D721Med (cell line): Measurements from ENCODE around the gene ZNF419.
"Not testable (repeated sequence)": the region's sequence is repeated elsewhere in the genome, so short reads cannot be mapped to it uniquely, and the experiment has no call there.

Source experiments
- DNase-seq: peaks from one replicate; pipeline ENCODE4 v3.0.0; 2011; ENCODE audit warnings: low spot score; ENCODE audit not compliant: insufficient read length
- FAIRE-seq: peaks from 2 replicates; lab custom pipeline; 2011; peaks lifted over from hg19 to GRCh38; lab: Jason Lieb, UNC
- TF ChIP-seq, protein P1 (sequence below): IDR thresholded peaks from 2 replicates; pipeline ENCODE4 v1.5.1; 2012; ENCODE audit warnings: mild to moderate bottlenecking, control low read depth; ENCODE audit not compliant: insufficient read depth; ENCODE audit errors: missing control alignments

ZNF419 gene

DNA sequence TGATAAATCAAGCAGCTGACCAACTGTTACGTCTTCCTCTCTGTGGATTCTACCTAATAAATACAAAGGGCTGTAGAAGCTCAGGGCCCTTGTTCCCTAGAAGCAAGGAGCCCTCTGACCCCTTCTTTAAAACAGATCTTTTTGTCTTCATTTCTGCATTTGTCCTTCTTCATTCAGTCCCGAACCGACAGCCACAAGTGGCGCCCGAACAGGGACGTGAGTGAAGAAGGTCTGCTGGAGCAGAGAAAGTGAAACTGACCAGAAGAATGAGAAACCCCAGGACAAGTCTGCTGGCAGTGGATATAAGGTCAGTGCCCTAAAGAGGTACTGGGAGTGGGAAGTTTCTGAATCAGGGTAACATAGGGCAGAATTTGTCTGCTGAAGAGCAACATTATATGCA, 25.3 kb downstream of the ZNF419 start:
- DNase-seq (no peak), FAIRE-seq (no peak)
- TF ChIP-seq, protein P1, sequence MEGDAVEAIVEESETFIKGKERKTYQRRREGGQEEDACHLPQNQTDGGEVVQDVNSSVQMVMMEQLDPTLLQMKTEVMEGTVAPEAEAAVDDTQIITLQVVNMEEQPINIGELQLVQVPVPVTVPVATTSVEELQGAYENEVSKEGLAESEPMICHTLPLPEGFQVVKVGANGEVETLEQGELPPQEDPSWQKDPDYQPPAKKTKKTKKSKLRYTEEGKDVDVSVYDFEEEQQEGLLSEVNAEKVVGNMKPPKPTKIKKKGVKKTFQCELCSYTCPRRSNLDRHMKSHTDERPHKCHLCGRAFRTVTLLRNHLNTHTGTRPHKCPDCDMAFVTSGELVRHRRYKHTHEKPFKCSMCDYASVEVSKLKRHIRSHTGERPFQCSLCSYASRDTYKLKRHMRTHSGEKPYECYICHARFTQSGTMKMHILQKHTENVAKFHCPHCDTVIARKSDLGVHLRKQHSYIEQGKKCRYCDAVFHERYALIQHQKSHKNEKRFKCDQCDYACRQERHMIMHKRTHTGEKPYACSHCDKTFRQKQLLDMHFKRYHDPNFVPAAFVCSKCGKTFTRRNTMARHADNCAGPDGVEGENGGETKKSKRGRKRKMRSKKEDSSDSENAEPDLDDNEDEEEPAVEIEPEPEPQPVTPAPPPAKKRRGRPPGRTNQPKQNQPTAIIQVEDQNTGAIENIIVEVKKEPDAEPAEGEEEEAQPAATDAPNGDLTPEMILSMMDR = no peak

DNA sequence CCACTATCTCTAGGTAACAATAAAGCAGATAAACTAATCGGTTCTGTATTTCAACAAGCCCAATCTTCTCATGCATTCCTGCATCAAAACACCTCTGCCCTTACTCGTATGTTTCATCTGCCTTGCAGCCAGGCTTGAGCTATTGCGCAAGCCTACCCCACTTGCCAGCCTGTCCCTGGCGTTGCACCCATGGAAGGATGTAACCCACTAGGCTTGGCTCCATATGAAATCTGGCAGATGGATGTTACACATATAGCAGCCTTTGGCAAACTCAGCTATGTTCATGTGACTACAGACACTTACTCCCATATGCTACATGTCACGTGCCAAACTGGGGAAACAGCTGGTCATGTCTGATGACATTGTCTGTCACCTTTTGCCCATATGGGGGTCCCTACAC, 27.7 kb downstream of the ZNF419 start:
- TF ChIP-seq, protein P1 = no peak
- no peak for FAIRE-seq
- DNase-seq = no peak

DNA sequence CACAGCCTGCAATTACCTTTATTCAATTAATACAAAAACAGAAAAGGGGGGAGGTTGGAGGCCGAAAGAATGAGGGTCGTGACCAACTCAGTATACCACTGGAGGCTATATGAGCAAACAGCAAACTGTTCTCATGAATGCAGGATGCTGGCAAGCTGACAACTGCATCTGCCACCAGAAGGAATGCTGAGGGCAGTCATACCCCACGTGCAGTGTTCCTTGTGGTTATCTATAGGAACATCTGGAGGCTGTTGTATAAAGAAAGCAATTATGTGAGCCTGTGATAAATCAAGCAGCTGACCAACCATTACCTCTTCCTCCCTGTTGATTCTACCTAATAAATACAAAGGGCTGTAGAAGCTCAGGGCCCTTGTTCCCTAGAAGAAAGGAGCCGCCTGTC, 30.5 kb downstream of the ZNF419 start:
- not testable (repeated sequence) for DNase-seq, FAIRE-seq

DNA sequence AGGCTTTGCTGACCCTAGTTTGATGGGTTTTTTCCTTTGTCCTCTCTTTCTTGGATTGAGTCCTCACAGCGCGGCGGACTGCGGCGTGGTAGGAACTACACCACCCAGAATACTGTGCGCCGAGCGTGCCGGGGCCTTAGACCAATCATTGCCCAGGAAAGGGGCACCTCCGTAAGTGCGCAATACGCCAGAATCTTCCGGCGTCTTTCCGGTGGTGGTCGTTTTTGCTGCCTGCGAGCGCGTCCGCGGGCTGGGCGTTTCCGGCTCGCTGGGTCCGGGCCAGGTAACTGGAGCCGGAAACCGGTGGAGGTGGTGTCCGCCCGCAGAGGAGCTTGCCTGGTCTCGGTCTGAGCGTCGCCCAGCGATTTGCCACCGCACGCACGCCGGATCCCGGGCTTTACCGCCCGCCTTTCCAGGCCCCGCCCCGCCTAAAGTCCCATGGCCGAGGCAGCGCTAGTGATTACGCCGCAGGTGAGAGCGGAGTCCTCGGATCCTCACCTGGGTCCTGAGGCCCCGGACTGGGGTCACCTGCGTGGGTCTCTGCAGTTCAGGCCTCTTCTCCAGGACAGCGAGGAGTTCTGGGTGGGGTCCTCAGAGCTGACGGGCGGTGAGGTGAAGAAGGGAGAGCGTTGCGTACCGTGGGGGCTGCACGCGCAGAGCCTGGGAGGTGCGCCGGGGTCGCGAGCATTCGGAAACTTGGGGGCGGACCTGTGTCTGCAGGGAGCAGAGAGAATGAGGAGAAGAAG, 39.8 kb downstream of the ZNF419 start, which contains the start of gene ZNF549:
Gene ZNF549 (plus strand): TSS at position 221 of the 746 bp plus-strand sequence. CDS start 218 bp downstream, at position 439.
- peak; percentile 92 for DNase-seq
- FAIRE-seq = peak; percentile 16

DNA sequence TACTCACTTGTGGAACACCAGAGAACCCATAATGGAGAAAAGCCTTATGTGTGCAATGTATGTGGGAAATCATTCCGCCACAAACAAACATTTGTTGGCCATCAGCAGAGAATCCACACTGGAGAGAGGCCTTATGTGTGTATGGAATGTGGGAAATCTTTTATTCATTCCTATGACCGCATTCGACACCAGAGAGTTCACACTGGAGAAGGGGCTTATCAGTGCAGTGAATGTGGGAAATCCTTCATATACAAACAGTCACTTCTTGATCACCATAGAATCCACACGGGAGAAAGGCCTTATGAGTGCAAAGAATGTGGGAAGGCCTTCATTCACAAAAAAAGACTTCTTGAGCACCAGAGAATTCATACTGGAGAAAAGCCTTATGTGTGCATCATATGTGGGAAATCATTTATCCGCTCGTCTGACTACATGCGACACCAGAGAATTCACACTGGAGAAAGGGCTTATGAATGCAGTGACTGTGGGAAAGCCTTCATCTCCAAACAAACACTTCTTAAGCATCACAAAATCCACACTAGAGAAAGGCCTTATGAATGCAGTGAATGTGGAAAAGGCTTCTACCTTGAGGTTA, 50.5 kb downstream of the ZNF419 start:
- FAIRE-seq = no peak
- no peak for DNase-seq

More for the DNA sequence above, 39.8 kb downstream of the ZNF419 start, which contains the start of gene ZNF549:
- TF ChIP-seq, protein P1 = no peak

More for the DNA sequence above, 50.5 kb downstream of the ZNF419 start:
- TF ChIP-seq, protein P1 = no peak
